Adrenal gland (tissue), 12 donors: ENCODE results near the gene ERP29. TPM values are rescaled to one million over a fixed set of nuclear protein-coding genes. Genes with fewer than 3 reads are reported as not detected.
"Not testable (repeated sequence)": the region's sequence is repeated elsewhere in the genome, so short reads cannot be mapped to it uniquely, and the experiment has no call there.

Experiments used
- DNase-seq, 7 donors: peaks; one replicate each; pipeline ENCODE4 v3.0.0-alpha.2; 2019 to 2020
- H3K27ac ChIP-seq, 5 donors: fragments of 200-600 bp; sonication (generic) in 4 of 5; 1 replicate in 3 of 5; 2 replicates in 2 of 5; pipeline versions ENCODE4 v1.5.1 to v1.8.0; 2016 to 2020; ENCODE audit warnings: mild to moderate bottlenecking in 1 of 5
- H3K27me3 ChIP-seq: fragments of 200-600 bp; 2 replicates; pipeline ENCODE4 v1.8.0; 2021
- H3K36me3 ChIP-seq, 2 donors: fragments of 200-600 bp; replicated peaks in 1 of 2; 1 replicate in 1 of 2; 2 replicates in 1 of 2; pipeline versions ENCODE4 v1.5.1 to v1.8.0; 2018 to 2022
- H3K4me1 ChIP-seq, 2 donors: fragments of 200-600 bp; replicated peaks in 1 of 2; 1 replicate in 1 of 2; 2 replicates in 1 of 2; pipeline versions ENCODE4 v1.5.1 to v1.8.0; 2018 to 2021
- H3K4me3 ChIP-seq, 4 donors: fragments of 200-600 bp; sonication (generic) in 3 of 4; one replicate each; pipeline ENCODE4 v1.5.1; 2016 to 2018
- H3K9me3 ChIP-seq, 3 donors: fragments of 200-600 bp; sonication (generic) in 1 of 3; replicated peaks in 1 of 3; 1 replicate in 2 of 3; 2 replicates in 1 of 3; pipeline versions ENCODE4 v1.5.1 to v1.8.0; 2016 to 2021
- POLR2A ChIP-seq, 2 donors: fragments of 450-650 bp; IDR thresholded peaks; one replicate each; pipeline ENCODE4 v1.6.1; 2017; ENCODE audit warnings: antibody characterized with exemption in 2 of 2, mild to moderate bottlenecking in 2 of 2, moderate library complexity in 1 of 2
- WGBS, 4 donors: extraction: QIAGEN DNeasy Blood & Tissue Kit in 2 of 4; methylation state at CpG; one replicate each; pipeline versions ENCODE4 v1.1.5 to v1.1.7; 2013 to 2017; 5-methylcytosine and 5-hydroxymethylcytosine counted together
- intact Hi-C, 2 donors: fragments of 100-400 bp; cut with DNase I; formaldehyde crosslinking; loops; one replicate each; pipeline versions ENCODE4 v1.14.1 to v1.15.0; 2022 to 2023
- polyA plus RNA-seq, 3 donors: library from polyadenylated mRNA; stranded (reverse); fragments of 200-250 nt in 2 of 3; fragments of 350-450 nt in 1 of 3; fragmentation: Illumina TruSeq in 1 of 3; extraction: RNeasy Lipid Tissue Mini Kit (QIAGEN cat#74804) in 1 of 3; gene quantifications; one replicate each; pipeline ENCODE4 v1.2.3, GENCODE V29; 2013 to 2014
- total RNA-seq, 9 donors: library from RNA; depleted of rRNA in 4 of 9; stranded (reverse); fragments of >200 nt in 4 of 9; fragments of 120-200 nt in 1 of 9; fragmentation: NEBNext Ultra II Directional in 1 of 9; extraction: Animal tissue kit (Norgen Biotek cat#: 25700) in 1 of 9; gene quantifications; one replicate each; pipeline versions ENCODE4 v1.1.0 to v1.2.4, GENCODE V29; 2013 to 2023
- TF ChIP-seq, protein P1 (sequence below), 6 experiments: fragments of 450-650 bp in 4 of 6; fragments of 200-600 bp in 2 of 6; sonication (generic) in 1 of 6; IDR thresholded peaks; 1 replicate in 5 of 6; 2 replicates in 1 of 6; pipeline versions ENCODE4 v1.5.1 to v1.8.0; 2016 to 2021; ENCODE audit warnings: antibody characterized with exemption in 6 of 6, mild to moderate bottlenecking in 2 of 6, moderate library complexity in 1 of 6
- donor health status: healthy with polysubstance abuse.
- donor health status: Bipolar disorder and iron deficiency.
- donor health status: DM: yes; HTN: yes; CAD: no.
- donor health status: DM: no; HTN: no; CAD: no.
- donor health status: DM: no; HTN: no; CAD: no.
- donor health status: DM: yes; HTN: yes; CAD: no.

ERP29 gene
- total and polyA plus RNA-seq, 12 donors: 68.5 to 141 (median 93.8) TPM

DNA sequence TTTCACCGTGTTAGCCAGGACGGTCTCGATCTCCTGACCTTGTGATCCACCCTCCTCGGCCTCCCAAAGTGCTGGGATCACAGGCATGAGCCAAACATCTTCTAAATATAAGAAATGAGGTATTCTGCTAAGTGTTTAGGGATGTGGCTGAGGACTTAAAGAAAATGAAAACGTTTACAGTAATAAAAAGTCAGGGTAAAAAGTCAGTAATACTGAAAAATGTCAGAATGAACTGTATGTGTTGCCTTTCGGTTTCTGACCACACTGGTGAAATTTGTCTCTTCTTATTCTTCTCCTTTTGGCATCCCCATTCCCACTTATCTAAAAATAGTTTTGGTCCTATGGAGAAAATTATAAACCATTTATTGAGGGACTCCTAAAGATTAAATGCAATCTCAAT, 20.8 kb upstream of the ERP29 start:
- Histone ChIP-seq H3K4me3 (no peak overlapping the region), H3K9me3 (no peaks in the 10 kb centered on the region), H3K4me1 (peaks cover 0 to 5% of the 10 kb centered on the region in 2 donors), H3K36me3 (no peaks in the 10 kb centered on the region), H3K27me3 (no peaks in the 10 kb centered on the region), H3K27ac (no peak overlapping the region)
- 75 to 87% (median 85%) methylated on average over 6 of the region's 6 CpGs for WGBS, 4 donors
- TF ChIP-seq, protein P1, sequence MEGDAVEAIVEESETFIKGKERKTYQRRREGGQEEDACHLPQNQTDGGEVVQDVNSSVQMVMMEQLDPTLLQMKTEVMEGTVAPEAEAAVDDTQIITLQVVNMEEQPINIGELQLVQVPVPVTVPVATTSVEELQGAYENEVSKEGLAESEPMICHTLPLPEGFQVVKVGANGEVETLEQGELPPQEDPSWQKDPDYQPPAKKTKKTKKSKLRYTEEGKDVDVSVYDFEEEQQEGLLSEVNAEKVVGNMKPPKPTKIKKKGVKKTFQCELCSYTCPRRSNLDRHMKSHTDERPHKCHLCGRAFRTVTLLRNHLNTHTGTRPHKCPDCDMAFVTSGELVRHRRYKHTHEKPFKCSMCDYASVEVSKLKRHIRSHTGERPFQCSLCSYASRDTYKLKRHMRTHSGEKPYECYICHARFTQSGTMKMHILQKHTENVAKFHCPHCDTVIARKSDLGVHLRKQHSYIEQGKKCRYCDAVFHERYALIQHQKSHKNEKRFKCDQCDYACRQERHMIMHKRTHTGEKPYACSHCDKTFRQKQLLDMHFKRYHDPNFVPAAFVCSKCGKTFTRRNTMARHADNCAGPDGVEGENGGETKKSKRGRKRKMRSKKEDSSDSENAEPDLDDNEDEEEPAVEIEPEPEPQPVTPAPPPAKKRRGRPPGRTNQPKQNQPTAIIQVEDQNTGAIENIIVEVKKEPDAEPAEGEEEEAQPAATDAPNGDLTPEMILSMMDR (IDR thresholded peaks at IDR 0.05): no peak
- no peak for TF ChIP-seq POLR2A (IDR thresholded peaks at IDR 0.05)
- intact Hi-C loops: no loop called here
- no peak for DNase-seq

DNA sequence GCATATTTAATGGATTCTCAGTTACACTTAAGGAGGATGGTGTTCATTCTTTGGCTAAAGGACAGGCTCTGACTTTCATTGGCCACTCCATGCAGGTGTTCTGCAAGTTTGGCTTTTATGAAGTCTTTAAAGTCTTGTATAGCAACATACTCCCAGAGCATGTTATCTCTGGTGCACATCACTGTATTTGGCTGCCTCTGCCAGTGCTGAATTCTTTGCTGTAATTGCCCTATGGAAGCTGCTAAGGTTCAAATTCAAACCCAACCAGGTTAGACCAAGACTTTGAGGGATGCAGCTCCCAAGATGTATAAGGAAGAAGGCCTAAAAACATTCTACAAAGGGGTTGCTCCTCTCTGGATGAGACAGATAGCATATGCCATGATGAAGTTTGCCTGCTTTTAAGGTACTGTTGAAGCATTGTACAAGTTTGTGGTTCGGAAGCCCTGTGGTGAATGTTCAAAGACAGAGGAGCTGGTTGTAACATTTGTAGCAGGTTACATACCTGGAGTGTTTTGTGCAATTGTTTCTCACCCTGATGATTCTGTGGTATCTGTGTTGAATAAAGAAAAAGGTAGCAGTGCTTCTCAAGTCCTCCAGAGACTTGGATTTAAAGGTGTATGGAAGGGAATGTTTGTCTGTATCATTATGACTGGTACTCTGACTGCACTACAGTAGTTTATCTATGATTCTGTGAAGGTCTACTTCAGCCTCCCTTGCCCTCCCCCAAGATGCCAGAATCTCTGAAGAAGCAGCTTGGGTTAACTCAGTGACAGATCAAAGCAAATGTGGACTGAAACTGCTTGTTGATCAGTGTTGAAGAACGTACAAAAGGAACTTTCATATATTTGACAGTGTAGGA, 19.7 kb upstream of the ERP29 start:
- DNase-seq: no peak
- no peaks in the 10 kb centered on the region for H3K9me3 ChIP-seq
- TF ChIP-seq, protein P1 (IDR thresholded peaks at IDR 0.05): no peak
- no peak for TF ChIP-seq POLR2A (IDR thresholded peaks at IDR 0.05)
- no peak overlapping the region for H3K27ac ChIP-seq
- H3K36me3 ChIP-seq: no peaks in the 10 kb centered on the region
- H3K4me3 ChIP-seq: no peak overlapping the region
- 84 to 92% (median 87%) methylated on average over 2 of the region's 2 CpGs for WGBS, 4 donors
- no peaks in the 10 kb centered on the region for H3K27me3 ChIP-seq
- H3K4me1 ChIP-seq: peaks cover 0 to 5% of the 10 kb centered on the region in 2 donors
- intact Hi-C loops: no loop called here

DNA sequence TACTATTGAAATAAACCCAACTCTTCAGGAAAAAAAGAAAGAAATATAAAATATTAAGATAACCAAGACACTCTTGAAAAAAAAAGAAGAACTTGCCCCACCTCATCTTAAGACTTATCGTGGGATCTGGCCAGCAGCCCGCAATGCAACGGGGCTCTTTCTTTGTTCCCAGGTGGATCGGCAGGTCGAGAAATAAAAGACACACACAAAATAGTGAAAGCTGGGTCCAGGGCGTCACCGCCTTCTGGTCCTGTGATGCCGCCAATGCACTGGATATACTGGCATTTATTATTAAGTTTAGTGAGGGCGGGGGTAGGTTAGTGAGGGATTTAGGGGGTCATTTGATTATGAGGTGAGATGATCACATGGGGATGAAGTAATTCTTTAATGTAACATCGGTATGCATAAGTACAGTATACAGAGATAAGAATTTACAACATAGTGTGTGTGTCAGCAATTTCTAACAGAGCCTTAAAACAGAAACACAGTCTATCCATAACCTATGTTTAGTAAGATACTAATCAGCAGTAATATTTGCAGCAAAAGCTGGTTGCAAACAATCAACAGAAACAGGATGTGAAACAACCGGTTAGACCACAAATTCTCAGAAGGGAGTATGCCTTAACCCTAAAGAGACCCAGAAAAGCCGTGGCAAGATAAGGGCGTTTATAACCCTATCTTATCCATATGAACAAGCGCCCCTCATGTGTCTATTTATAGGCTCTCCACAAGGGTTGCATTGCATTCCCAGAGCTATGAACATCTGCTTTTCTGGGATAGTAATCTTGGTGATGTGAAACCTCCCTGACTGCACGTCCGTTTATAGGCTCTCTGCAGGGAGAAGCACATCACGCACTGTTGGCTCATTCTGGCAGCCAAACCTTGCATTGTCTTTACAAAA, 18.8 kb upstream of the ERP29 start:
- H3K36me3 ChIP-seq, H3K9me3 ChIP-seq, DNase-seq, H3K27ac ChIP-seq, H3K4me1 ChIP-seq, intact Hi-C loops, H3K4me3 ChIP-seq, H3K27me3 ChIP-seq: not testable (repeated sequence)
- 69 to 85% (median 76%) methylated on average over 17 of the region's 17 CpGs for WGBS, 4 donors

DNA sequence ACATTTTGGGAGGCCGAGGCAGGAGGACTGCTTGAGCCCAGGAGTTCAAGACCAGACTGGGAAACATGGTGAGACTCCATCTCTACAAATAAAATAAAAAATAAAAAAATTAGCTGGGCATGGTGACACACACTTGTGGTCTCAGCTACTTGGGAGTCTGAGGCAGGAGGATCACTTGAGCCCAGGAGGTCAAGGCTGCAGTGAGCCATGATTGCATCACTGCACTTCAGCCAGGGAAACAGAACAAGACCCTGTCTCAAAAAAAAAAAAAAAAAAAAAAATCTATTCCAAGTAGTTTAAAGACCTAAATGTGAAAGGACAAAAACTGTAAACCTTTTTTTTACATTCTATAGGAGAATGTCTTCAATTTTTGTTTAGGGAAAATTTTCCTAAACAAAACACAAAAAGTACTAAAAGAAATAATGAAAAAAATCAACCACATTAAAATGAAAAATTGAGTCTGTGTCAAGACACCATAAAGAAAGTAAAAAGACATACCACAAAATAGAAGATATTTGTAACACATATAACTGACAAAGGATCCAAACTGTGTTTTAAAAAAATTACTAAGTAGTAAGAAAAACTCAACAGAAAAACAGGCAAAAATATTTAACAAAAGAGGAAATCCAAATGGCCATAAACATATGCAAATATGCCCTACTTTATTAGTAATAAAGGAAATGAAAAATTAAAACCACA, 17.3 kb upstream of the ERP29 start:
- TF ChIP-seq, protein P1 (IDR thresholded peaks at IDR 0.05): no peak
- no peaks in the 10 kb centered on the region for H3K9me3 ChIP-seq
- H3K4me1 ChIP-seq: peaks cover 0 to 8% of the 10 kb centered on the region in 2 donors
- H3K27me3 ChIP-seq: no peaks in the 10 kb centered on the region
- H3K27ac ChIP-seq: no peak overlapping the region
- H3K4me3 ChIP-seq: no peak overlapping the region
- H3K36me3 ChIP-seq: no peaks in the 10 kb centered on the region
- DNase-seq: no peak
- intact Hi-C loops: no loop called here
- 91 to 100% (median 96%) methylated on average over 1 of the region's 1 CpG for WGBS, 4 donors
